SK-N-SH treated with all-trans-retinoic acid at 6 μM for 48 hours (cell line): ENCODE results near the gene RASGEF1C.

Experiments
- ATAC-seq: fragments of 200-7000 bp; cut with Tn5 transposase; 3 replicates; pipeline ENCODE4 v1.9.1; 2020; ENCODE audit warnings: mild to moderate bottlenecking, moderate library complexity
- ARNTL ChIP-seq: fragments of 450-650 bp; formaldehyde crosslinking; IDR thresholded peaks from 2 replicates; pipeline ENCODE4 v1.5.0; 2020; ENCODE audit warnings: low read depth, mild to moderate bottlenecking, moderate library complexity, borderline replicate concordance
- CREB5 ChIP-seq: fragments of 250-450 bp; sonication (Bioruptor Pico); IDR thresholded peaks from 2 replicates; pipeline ENCODE4 v1.5.1; 2020; ENCODE audit warnings: low read depth, mild to moderate bottlenecking, moderate library complexity
- CSDC2 ChIP-seq: fragments of 250-450 bp; sonication (Bioruptor Pico); IDR thresholded peaks from 2 replicates; pipeline ENCODE4 v1.5.0; 2020; ENCODE audit warnings: mild to moderate bottlenecking, moderate library complexity
- CSRNP3 ChIP-seq: fragments of 250-450 bp; sonication (Bioruptor Pico); IDR thresholded peaks from 2 replicates; pipeline ENCODE4 v1.5.1; 2021; ENCODE audit warnings: mild to moderate bottlenecking, moderate library complexity
- ESRRG ChIP-seq: fragments of 250-450 bp; sonication (Bioruptor Pico); IDR thresholded peaks from 2 replicates; pipeline ENCODE4 v1.6.1; 2021; ENCODE audit warnings: mild to moderate bottlenecking
- GLIS3 ChIP-seq: fragments of 250-450 bp; sonication (Bioruptor Pico); IDR thresholded peaks from 2 replicates; pipeline ENCODE4 v1.5.0; 2020; ENCODE audit warnings: mild to moderate bottlenecking, moderate library complexity
- ISL1 ChIP-seq: fragments of 250-450 bp; sonication (Bioruptor Pico); IDR thresholded peaks from 2 replicates; pipeline ENCODE4 v2.1.2; 2022; ENCODE audit warnings: mild to moderate bottlenecking, moderate library complexity
- OSR1 ChIP-seq: fragments of 250-450 bp; sonication (Bioruptor Pico); IDR thresholded peaks from 2 replicates; pipeline ENCODE4 v1.8.0; 2022; ENCODE audit warnings: moderate library complexity, mild to moderate bottlenecking, inconsistent platforms
- PATZ1 ChIP-seq: fragments of 250-450 bp; sonication (Bioruptor Pico); IDR thresholded peaks from 2 replicates; pipeline ENCODE4 v1.8.0; 2020; ENCODE audit warnings: mild to moderate bottlenecking, moderate library complexity, borderline replicate concordance
- POU6F1 ChIP-seq: fragments of 250-450 bp; sonication (Bioruptor Pico); IDR thresholded peaks from 2 replicates; pipeline ENCODE4 v1.8.0; 2021; ENCODE audit warnings: low read depth, mild to moderate bottlenecking, moderate library complexity, borderline replicate concordance
- PPARA ChIP-seq: fragments of 250-450 bp; sonication (Bioruptor Pico); IDR thresholded peaks from 2 replicates; pipeline ENCODE4 v1.5.0; 2020; ENCODE audit warnings: mild to moderate bottlenecking, borderline replicate concordance
- RARB ChIP-seq: fragments of 250-450 bp; sonication (Bioruptor Pico); IDR thresholded peaks from 2 replicates; pipeline ENCODE4 v1.8.0; 2021; ENCODE audit warnings: mild to moderate bottlenecking, moderate library complexity
- SNAI2 ChIP-seq: fragments of 250-450 bp; sonication (Bioruptor Pico); IDR thresholded peaks from 2 replicates; pipeline ENCODE4 v1.5.0; 2020; ENCODE audit warnings: mild to moderate bottlenecking, moderate library complexity
- TCF4 ChIP-seq: fragments of 250-450 bp; sonication (Bioruptor Pico); IDR thresholded peaks from 2 replicates; pipeline ENCODE4 v1.8.0; 2021; ENCODE audit warnings: mild to moderate bottlenecking, moderate library complexity, borderline replicate concordance
- TOX ChIP-seq: fragments of 250-450 bp; sonication (Bioruptor Pico); IDR thresholded peaks from 2 replicates; pipeline ENCODE4 v1.8.0; 2021; ENCODE audit warnings: mild to moderate bottlenecking, moderate library complexity, borderline replicate concordance
- TSHZ2 ChIP-seq: fragments of 250-450 bp; sonication (Bioruptor Pico); IDR thresholded peaks from 2 replicates; pipeline ENCODE4 v1.5.0; 2020; ENCODE audit warnings: mild to moderate bottlenecking, moderate library complexity
- ZC3H10 ChIP-seq: fragments of 250-450 bp; sonication (Bioruptor Pico); IDR thresholded peaks from 2 replicates; pipeline ENCODE4 v1.5.1; 2021; ENCODE audit warnings: mild to moderate bottlenecking, moderate library complexity
- ZFP3 ChIP-seq: fragments of 250-450 bp; sonication (Bioruptor Pico); IDR thresholded peaks from 2 replicates; pipeline ENCODE4 v1.5.0; 2020; ENCODE audit warnings: mild to moderate bottlenecking, moderate library complexity
- ZFP30 ChIP-seq: fragments of 450-650 bp; formaldehyde crosslinking; IDR thresholded peaks from 2 replicates; pipeline ENCODE4 v1.5.0; 2022; ENCODE audit warnings: mild to moderate bottlenecking, moderate library complexity
- ZNF70 ChIP-seq: fragments of 450-650 bp; formaldehyde crosslinking; IDR thresholded peaks from 2 replicates; pipeline ENCODE4 v1.5.0; 2020; ENCODE audit warnings: mild to moderate bottlenecking, moderate library complexity

RASGEF1C gene

DNA sequence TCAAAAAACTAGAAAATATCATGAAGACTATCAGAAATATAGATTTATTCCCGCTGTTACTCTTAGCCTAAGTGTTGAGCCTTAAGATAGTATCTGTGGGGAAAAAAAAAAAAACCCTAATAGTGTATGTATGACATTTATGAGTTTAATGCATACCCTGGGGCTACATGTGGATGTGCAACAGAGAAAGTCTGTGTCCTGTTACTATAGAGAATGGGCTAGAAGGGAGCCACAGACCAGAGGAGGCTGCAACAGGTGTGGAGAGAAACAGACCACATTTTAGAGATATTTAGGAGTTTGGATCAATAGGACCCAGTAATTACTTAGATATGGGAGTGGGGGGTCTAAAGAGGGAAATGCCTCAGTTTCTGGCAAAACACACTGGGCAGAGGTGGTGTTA is 152.9 kb downstream of the RASGEF1C start:
- TF ChIP-seq SNAI2 (CRISPR knock-in tag) (no peak), CREB5 (CRISPR knock-in tag) (no peak), GLIS3 (CRISPR knock-in tag) (no peak), ARNTL (CRISPR knock-in tag) (no peak), ZC3H10 (CRISPR knock-in tag) (no peak), PATZ1 (no peak), OSR1 (CRISPR knock-in tag) (no peak), TCF4 (CRISPR knock-in tag) (no peak), RARB (CRISPR knock-in tag) (no peak), PPARA (CRISPR knock-in tag) (no peak)
- TF ChIP-seq, all 23 proteins: peak for 0
- no peak for ATAC-seq

DNA sequence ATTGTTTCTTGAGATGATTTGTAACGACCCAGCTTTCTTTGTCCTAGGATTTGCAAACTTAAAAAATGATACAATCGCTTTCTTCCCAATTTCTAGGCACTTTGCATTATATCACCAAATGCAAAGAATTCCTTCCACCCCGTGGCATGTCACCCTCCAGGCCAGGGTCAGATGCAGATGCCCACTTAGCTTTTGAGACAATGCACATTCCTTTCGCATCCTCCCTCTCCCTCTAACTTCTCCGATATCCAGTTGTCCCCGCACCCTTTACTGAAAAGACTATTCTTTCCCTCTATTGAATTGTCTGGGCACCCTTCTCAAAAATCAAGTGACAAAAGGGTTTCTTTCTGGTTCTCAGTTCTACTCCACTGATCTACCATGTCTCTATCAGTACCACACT is 154.8 kb downstream of the RASGEF1C start:
- ATAC-seq, result no peak
- TF ChIP-seq ESRRG (CRISPR knock-in tag), result no peak
- TF ChIP-seq ZFP3 (CRISPR knock-in tag), result no peak
- no peak for TF ChIP-seq POU6F1 (CRISPR knock-in tag)
- no peak for TF ChIP-seq GLIS3 (CRISPR knock-in tag)
- TF ChIP-seq ZNF70 (CRISPR knock-in tag), result no peak
- no peak for TF ChIP-seq ARNTL (CRISPR knock-in tag)
- TF ChIP-seq CSDC2 (CRISPR knock-in tag), result no peak
- TF ChIP-seq TOX (CRISPR knock-in tag), result no peak
- no peak for TF ChIP-seq SNAI2 (CRISPR knock-in tag)
- no peak for TF ChIP-seq CREB5 (CRISPR knock-in tag)
- TF ChIP-seq ISL1 (CRISPR knock-in tag), result no peak
- TF ChIP-seq PPARA (CRISPR knock-in tag), result no peak
- TF ChIP-seq OSR1 (CRISPR knock-in tag), result no peak
- no peak for TF ChIP-seq RARB (CRISPR knock-in tag)
- no peak for TF ChIP-seq ZC3H10 (CRISPR knock-in tag)

- no peak for ATAC-seq
- TF ChIP-seq ARNTL (CRISPR knock-in tag), result no peak
- TF ChIP-seq ZC3H10 (CRISPR knock-in tag), result no peak
- TF ChIP-seq CSDC2 (CRISPR knock-in tag), result no peak
- no peak for TF ChIP-seq TSHZ2 (CRISPR knock-in tag)
- no peak for TF ChIP-seq TOX (CRISPR knock-in tag)
- no peak for TF ChIP-seq ZFP3 (CRISPR knock-in tag)
- no peak for TF ChIP-seq GLIS3 (CRISPR knock-in tag)
- no peak for TF ChIP-seq PPARA (CRISPR knock-in tag)
- no peak for TF ChIP-seq ZFP30 (CRISPR knock-in tag)
- TF ChIP-seq POU6F1 (CRISPR knock-in tag), result no peak
- TF ChIP-seq CSRNP3 (CRISPR knock-in tag), result no peak
- TF ChIP-seq CREB5 (CRISPR knock-in tag), result no peak
Observed at GRCh38 chr5:180053061-180053602, 155.9 kb downstream of the RASGEF1C start.
